Stimulated activated CD4-positive, alpha-beta T cell treated with anti-CD3 and anti-CD28 coated beads, Interleukin-15, amount 100 ng/mL, for 1 hour (primary cell): Measurements from ENCODE around the gene NFATC4.
"Not testable (repeated sequence)": the region's sequence is repeated elsewhere in the genome, so short reads cannot be mapped to it uniquely, and the experiment has no call there.

Source experiments
- DNase-seq, 2 donors: peaks; one replicate each; pipeline ENCODE4 v3.0.0-alpha.2; 2020; ENCODE audit warnings: low read depth in 1 of 2, low spot score in 1 of 2

The NFATC4 gene

DNA sequence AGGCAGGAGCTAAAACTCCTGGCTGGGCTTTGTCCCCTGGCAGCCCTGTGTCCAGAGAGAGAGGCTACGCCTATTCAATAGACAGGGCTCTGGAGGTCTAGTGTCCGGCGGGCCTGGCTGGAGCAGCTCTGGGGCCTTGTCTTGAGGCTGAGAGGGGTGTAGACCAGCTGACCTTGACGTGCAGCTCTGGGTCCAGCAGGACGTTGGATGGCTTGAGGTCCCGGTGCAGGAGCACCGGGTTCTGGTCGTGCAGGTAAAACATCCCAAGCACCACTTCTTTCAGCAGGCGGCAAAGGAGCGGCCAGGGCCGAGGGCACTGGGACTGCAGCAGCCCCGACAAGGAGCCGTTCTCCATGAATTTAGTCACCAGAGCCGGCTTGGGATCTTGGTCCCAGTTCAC lies 29.1 kb upstream of the NFATC4 start:
- DNase-seq = no peak

DNA sequence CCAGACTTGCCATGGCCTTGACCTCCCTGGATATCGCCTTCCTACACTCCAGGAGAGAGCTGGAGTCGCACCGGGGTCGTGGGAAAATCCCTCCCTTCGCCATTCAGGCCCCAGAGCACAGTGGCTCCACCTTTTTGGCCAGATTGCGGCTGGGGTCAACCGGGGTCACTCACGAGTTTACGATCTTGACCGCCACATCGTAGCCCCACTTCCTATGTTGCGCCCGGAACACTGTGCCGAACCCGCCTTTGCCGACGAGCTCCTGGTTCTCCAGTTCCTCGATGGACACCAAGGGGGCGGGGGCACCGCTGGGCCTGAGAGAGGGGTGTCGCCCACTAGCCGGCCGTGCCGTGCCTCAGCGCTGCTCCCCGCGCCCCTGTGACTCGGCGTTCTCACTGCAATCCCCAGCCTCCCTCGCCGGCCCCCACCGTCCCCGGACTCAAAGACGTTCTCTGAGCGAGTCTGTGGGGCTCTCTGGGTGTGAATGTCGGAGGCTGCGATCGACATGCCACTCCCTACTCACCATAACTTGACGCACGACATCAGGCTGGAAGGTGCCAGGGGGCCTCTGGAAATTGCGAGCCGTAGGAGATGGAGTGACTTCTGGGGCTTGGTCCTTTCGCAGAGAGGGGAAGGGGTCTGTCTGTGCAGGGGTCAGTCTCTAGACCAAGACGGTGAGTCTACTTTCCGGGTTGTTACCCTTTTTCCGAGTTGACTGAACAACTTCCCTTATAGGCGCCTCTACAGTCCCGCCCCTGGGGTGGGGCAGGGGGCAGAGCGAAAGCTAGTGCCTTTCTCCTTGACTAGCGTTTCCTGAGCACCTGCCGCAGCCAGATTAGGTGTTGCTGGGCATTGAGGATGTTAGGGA lies 28.5 kb upstream of the NFATC4 start, which contains the start of gene RIPK3:
Gene RIPK3 (minus strand): TSS at position 708 of the 868 bp plus-strand sequence. CDS start 165 bp downstream, at position 543.
- peak; percentile 40 to 64 for DNase-seq

GRCh38 chr14:24340606-24341005 lies 27.4 kb upstream of the NFATC4 start:
- DNase-seq = no peak

- no peak for DNase-seq
These were observed 25.1 kb upstream of the NFATC4 start for GRCh38 chr14:24342889-24343288.

- DNase-seq = no peak
These were observed 24.0 kb upstream of the NFATC4 start for GRCh38 chr14:24343795-24344660.

GRCh38 chr14:24347134-24347533 lies 20.9 kb upstream of the NFATC4 start:
- no peak for DNase-seq

DNA sequence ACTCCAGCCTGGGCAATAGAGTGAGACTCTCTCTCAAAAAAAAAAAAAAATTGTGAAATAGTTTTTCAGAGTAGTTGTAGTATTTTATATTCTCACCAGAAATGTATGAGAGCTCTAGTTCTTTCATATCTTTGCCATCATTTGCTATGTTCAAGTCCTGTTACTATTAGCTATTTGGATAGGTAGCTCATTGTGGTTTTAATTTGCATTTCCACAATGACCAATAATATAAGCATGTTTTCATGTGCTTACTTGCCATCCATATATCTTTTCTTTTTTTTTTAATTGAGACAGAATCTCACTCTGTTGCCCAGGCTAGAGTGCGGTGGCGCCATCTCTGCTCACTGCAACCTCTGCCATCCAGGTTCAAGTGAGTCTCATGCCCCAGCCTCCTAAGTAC lies 19.8 kb upstream of the NFATC4 start:
- DNase-seq = no peak

DNA sequence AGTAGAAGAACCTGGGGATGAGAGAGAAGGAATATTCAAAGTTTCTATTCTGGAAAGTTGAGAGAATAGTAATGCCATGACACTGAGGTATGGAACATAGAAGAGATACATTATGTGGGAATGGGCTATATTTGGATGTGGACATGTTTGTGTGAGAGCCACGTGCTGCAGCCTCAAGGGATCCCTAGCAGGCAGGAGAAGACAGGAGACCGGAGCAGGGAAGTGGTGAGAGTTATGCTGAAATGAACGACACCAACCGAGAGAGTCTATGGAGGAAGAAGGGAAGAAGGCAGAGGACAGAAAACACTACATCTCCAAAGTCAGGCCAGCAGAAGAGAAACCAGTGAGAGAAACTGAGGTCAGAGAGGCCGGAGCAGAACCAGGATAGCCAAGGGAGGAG lies 18.2 kb upstream of the NFATC4 start:
- DNase-seq = no peak

DNA sequence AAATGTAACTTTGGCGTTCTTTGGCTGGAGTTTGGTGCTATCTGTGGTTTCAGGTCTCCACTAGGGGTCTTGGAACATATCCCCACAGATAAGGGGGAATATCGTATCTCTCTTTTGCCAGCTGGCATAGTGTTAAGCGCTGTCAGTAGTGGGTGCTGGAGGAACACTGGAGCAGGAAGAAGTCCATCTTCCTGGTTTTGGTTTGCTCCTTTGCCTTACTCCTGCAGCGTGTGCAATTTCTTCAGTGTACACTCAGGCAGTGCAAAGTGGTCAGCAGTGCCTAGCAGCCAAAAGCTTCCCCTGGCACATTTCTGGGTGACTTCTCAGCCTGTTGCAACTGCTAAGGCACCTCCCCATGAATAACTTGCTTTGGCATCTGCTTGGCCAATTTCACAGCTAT lies 16.5 kb upstream of the NFATC4 start:
- no peak for DNase-seq

DNA sequence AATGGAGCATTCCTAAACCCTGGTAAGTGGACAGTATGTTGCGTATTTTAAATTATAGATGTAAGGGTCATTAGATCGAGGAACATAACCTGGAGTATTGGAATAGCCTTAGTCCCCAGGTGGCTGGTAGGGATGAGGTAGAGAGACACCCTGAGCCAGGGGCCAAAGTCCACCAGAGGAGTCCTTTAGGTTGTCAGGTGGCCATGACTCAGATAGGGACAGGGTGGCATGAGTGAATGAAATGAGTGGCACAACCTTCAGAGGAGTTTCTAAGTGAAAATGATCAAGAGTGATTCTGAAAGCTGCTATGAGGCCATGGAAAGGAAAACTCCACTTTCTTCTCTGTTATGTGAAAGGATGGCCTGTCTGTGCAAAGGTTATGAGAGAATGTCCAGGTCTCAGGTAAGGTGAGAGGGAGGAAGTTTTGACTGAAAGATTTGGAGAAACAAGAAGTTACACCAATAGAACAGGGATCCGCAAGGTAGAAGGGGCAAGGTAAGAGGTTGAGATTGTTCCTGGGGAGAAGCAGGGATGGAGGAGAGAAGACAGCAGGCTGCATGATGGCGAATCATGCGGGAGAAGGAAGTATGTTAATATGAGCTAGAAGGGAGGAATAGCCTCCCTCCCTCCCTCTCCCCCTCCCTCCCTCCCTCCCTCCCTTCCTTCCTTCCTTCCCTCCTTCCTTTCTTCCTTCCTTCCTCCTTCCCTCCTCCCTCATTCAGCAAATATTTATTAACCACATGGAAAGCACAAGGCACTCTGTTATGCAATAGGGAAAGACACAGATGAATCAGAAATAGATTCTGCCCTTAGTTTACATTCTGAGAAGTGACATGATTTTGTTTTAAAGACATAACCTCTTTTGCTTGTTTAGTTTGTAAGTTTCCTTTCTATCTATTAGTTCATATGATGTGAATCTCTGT lies 14.2 kb upstream of the NFATC4 start:
- DNase-seq = no peak

DNA sequence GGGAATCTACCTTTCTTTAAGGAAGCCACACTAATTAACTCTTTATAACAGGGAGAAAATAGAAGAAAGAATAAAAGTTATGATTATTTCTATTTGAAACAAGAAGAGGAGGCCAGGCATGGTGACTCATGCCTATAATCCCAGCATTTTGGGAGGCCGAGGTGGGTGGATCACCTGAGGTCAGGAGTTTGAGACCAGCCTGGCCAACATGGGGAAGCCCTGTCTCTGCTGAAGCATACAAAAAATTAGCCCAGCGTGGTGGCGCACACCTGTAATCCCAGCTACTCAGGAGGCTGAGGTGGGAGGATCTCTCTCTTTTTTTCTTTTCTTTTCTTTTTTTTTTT lies 13.5 kb upstream of the NFATC4 start:
- DNase-seq = not testable (repeated sequence)

- DNase-seq = no peak
These were observed 13.0 kb upstream of the NFATC4 start for GRCh38 chr14:24355009-24355408.

DNA sequence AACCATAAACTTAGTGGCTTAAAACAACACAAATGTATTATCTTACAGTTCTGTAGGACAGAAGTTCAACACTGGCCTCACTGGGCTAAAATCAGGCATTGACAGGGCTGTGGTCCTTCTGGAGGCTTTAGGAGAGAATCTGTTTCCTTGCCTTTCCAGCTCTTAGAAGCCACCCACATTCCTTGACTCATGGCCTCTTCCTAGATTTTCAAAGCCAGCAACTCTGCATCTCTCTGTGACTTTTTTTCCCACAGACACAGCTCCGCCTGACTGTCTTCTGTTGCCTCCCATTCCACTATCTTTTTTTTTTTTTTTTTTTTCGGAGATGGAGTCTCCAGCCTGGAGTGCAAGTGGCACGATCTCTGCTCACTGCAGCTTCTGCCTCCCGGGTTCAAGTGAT lies 11.8 kb upstream of the NFATC4 start:
- DNase-seq = no peak

DNA sequence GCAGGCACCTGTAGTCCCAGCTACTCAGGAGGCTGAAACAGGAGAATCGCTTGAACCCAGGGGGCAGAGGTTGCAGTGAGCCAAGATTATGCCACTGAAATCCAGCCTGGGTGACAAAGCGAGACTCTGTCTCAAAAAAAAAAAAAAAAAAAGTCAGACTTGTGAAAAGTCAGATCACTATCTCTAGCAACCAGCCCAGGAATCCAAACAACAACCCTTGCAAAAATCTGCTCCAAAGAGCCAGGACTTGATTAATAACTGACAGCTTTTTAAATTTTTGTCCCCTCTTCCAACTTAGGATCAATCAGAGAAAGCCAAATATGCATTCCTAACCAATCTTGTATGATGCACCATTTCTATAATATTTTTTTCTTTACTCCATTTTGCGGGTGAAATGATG lies 7.7 kb upstream of the NFATC4 start:
- no peak for DNase-seq

- no peak for DNase-seq
These were observed 6.7 kb upstream of the NFATC4 start for GRCh38 chr14:24361326-24361725.

DNA sequence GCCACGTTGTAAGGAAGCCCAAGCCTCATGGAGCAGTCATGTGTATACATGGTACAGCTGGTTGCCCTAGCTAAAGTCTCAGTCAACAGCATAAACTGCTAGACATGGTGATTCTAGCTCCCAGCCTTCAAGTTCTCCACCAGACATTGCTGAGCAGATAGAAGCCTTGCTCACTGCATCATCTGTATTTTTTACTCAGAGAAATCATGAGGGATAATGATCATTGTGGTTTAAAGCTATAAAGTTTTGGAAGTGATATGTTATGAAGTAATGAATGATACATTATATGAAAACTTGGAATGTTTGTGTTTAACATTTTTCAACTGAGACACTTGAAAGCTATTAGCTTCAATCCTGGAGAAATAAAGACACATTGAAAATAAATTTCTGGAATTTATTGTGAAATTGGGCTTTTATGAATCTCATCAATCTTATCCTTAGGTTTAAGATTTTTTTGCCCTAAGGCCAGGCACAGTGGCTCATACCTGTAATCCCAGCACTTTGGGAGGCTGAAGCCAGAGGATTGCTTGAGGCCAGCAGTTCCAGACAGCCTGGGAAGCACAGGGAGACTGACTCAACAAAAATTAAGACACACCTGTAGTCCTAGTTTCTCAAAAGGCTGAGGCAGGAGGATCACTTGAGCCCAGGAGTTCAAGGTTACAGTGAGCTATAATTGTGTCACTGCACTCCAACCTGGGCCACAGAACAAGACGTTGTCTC lies 5.6 kb upstream of the NFATC4 start:
- no peak for DNase-seq

GRCh38 chr14:24363401-24363800 lies 4.6 kb upstream of the NFATC4 start:
- no peak for DNase-seq

DNA sequence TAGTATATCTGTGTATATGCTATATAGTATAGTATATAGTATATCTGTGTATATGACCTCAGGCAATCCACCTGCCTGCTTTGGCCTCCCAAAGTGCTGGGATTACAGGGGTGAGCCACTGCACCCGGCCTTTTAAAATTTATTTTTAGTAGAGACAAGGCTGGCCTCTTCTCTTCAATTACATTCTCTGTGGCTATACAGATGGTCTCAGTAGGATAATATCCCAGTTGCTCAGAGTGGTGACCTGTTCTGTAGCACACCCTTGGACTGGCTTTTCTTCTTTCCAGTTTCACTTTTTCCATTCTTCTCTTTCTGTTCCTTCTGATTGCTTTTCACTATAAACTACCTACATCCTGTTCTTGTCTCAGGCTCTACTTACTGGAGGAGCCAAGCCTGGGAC lies 3.1 kb upstream of the NFATC4 start:
- no peak for DNase-seq

DNA sequence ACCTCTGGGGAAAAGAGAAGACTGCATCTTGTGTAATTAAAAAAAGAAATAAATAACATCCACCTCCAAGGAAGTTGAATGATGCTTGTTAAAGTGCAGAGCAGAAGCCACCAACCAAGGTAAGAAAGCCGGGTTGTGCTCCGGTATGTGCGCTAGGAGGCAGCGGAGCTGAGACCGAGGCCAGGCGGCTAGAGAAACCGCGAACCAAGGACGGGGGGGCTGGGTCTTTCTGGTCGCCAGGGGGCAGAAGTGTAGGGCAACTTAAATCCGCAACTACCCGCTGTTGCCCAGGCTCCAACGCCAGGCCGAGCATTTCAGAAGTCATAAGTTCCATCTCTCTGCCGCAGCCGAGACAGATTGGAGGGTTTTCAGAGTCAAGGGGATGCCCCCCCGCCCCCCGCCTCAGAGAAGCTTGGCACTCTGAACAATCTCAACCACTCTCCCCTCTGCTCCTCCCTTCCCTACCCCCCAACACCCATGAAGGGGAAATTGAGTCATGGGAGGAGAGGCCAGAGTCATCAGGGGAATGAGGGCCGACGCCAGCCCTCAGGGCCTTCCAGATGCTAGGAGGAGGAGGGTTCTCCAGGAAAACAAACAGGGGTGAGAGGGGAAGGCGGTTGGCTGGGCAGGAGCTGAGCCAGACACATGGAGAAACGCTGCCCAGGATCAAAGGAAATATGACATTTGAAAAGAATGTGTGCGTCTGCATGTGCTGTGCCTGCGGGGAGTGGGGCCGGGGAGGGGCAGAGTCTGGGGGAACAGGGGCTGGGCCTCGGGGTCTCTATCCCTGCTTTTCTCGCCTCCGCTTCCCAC lies 2.2 kb upstream of the NFATC4 start:
- DNase-seq = peak in 1 of 2 donors; percentile 50

GRCh38 chr14:24366413-24366720 lies 1.6 kb upstream of the NFATC4 start:
- no peak for DNase-seq
